ENCODE results near the gene TSR1. TPM values are rescaled to one million over a fixed set of nuclear protein-coding genes. Genes with fewer than 3 reads are reported as not detected.

Gene TSR1
- total and polyA plus RNA-seq, 2 donors (not counting 1 experiment from before 2014, with no cell fraction given): 10.2 to 31.5 TPM

DNA sequence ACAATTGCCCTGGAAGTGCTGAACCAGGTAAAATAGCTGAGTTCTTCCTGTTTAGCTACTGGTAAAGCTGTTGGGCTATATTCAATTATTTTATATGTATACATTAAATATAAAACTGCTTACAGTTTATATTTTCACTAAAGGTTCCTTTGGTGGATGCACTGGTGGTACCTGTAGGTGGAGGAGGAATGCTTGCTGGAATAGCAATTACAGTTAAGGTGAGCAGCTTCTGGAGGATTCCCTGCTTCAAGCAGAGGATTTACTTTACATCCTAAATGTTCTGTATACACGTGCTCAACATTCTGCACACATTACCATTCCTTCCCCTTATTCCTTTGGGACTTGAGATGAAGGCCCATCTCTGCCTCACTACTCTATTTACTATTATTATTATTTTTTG is 14.9 kb downstream of the TSR1 start:
- Mint-ChIP-seq H3K27me3 (no peaks in the 10 kb centered on the region), H3K27ac (no peak overlapping the region), H3K4me3 (no peak overlapping the region), H3K9me3 (ENCODE audit: insufficient read depth) (no peaks in the 10 kb centered on the region), H3K4me1 (no peaks in the 10 kb centered on the region)
- DNase-seq: no peak
- Histone ChIP-seq H2AFZ (ENCODE audit: insufficient read depth, low read depth, low read length, poor library complexity, severe bottlenecking) (no peak overlapping the region), H3K4me3 (ENCODE audit: control extremely low read depth in 1 of 5, extremely low read depth in 1 of 5, insufficient read depth in 1 of 5, low read depth in 2 of 5, low read length in 4 of 5) (no peak overlapping the region), H3K27me3 (replicated peaks in 1 of 4; ENCODE audit: control extremely low read depth in 1 of 4, control insufficient read depth in 3 of 4, insufficient read depth in 4 of 4, low read length in 3 of 4) (no peaks in the 10 kb centered on the region), H3K4me2 (replicated peaks; ENCODE audit: low read depth, low read length, poor library complexity, severe bottlenecking) (no peak overlapping the region), H3K9ac (ENCODE audit: low read length) (no peak overlapping the region), H3K9me3 (ENCODE audit: control extremely low read depth in 1 of 3, control insufficient read depth in 2 of 3, insufficient read depth in 1 of 3, low read length in 2 of 3) (no peaks in the 10 kb centered on the region), H4K20me1 (ENCODE audit: control insufficient read depth, insufficient read depth, low read length, poor library complexity, severe bottlenecking) (no peaks in the 10 kb centered on the region), H3K4me1 (ENCODE audit: control insufficient read depth in 2 of 2, insufficient read depth in 2 of 2, low read length in 2 of 2) (no peaks in the 10 kb centered on the region), H3K36me3 (replicated peaks in 1 of 2; ENCODE audit: control extremely low read depth in 1 of 2, control insufficient read depth in 1 of 2, extremely low read depth in 1 of 2, insufficient read depth in 2 of 2, low read length in 1 of 2) (peaks cover 2 to 37% of the 10 kb centered on the region in 2 experiments), H3K27ac (ENCODE audit: low read length in 2 of 2) (no peak overlapping the region), H3K79me2 (ENCODE audit: control insufficient read depth, insufficient read depth, low read length) (no peaks in the 10 kb centered on the region)
- POLR2A ChIA-PET: interaction anchor here (0.6 kb wide), 1 partner anchor 722 kb away, joined by 3 read pairs; no protein-coding TSS in a partner anchor
- no peak for ATAC-seq (ENCODE audit: low read depth)
- no peak for TF ChIP-seq EZH2 (IDR thresholded peaks at IDR 0.05; ENCODE audit: borderline replicate concordance, insufficient read depth, low read depth, low read length, poor library complexity, severe bottlenecking)
- TF ChIP-seq, protein P1, sequence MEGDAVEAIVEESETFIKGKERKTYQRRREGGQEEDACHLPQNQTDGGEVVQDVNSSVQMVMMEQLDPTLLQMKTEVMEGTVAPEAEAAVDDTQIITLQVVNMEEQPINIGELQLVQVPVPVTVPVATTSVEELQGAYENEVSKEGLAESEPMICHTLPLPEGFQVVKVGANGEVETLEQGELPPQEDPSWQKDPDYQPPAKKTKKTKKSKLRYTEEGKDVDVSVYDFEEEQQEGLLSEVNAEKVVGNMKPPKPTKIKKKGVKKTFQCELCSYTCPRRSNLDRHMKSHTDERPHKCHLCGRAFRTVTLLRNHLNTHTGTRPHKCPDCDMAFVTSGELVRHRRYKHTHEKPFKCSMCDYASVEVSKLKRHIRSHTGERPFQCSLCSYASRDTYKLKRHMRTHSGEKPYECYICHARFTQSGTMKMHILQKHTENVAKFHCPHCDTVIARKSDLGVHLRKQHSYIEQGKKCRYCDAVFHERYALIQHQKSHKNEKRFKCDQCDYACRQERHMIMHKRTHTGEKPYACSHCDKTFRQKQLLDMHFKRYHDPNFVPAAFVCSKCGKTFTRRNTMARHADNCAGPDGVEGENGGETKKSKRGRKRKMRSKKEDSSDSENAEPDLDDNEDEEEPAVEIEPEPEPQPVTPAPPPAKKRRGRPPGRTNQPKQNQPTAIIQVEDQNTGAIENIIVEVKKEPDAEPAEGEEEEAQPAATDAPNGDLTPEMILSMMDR (IDR thresholded peaks at IDR 0.05): no peak
- no CpG with 5 or more reads among the region's 1 CpG for WGBS (ENCODE audit: insufficient coverage)
- intact Hi-C loops (cut with micrococcal nuclease): no loop called here
- CTCF ChIA-PET: no interaction called here

DNA sequence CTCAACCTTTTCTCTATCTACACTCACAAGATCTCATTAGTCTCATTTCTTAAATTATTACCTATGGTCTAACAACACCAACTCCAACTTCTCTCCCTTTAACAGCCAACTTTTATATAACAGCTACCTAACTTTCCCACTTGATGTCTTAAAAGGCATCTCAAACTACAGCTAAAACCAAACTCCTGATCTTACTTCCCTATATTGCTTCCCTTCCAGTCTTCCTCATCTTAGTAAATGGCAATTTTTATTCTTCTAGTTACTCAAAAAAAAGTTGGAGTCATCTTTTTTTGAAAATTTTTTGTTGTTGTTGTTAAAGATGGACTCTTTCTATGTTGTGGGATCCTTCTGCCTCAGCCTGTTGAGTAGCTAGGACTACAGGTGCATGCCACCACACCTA is 17.2 kb downstream of the TSR1 start:
- Mint-ChIP-seq H3K27me3 (no peaks in the 10 kb centered on the region), H3K4me3 (no peak overlapping the region), H3K9me3 (ENCODE audit: insufficient read depth) (no peaks in the 10 kb centered on the region), H3K4me1 (no peaks in the 10 kb centered on the region), H3K27ac (no peak overlapping the region)
- H3K36me3 ChIP-seq (replicated peaks in 1 of 2; ENCODE audit: control extremely low read depth in 1 of 2, control insufficient read depth in 1 of 2, extremely low read depth in 1 of 2, insufficient read depth in 2 of 2, low read length in 1 of 2): peaks cover 0 to 18% of the 10 kb centered on the region in 2 experiments
- H4K20me1 ChIP-seq (ENCODE audit: control insufficient read depth, insufficient read depth, low read length, poor library complexity, severe bottlenecking): no peaks in the 10 kb centered on the region
- TF ChIP-seq, protein P1 (IDR thresholded peaks at IDR 0.05): no peak
- no peak for TF ChIP-seq EZH2 (IDR thresholded peaks at IDR 0.05; ENCODE audit: borderline replicate concordance, insufficient read depth, low read depth, low read length, poor library complexity, severe bottlenecking)
- H3K4me2 ChIP-seq (replicated peaks; ENCODE audit: low read depth, low read length, poor library complexity, severe bottlenecking): no peak overlapping the region
- no peaks in the 10 kb centered on the region for H3K79me2 ChIP-seq (ENCODE audit: control insufficient read depth, insufficient read depth, low read length)
- H3K4me3 ChIP-seq (ENCODE audit: control extremely low read depth in 1 of 5, extremely low read depth in 1 of 5, insufficient read depth in 1 of 5, low read depth in 2 of 5, low read length in 4 of 5): no peak overlapping the region
- no peak for DNase-seq
- H3K4me1 ChIP-seq (ENCODE audit: control insufficient read depth in 2 of 2, insufficient read depth in 2 of 2, low read length in 2 of 2): no peaks in the 10 kb centered on the region
- H3K9me3 ChIP-seq (ENCODE audit: control extremely low read depth in 1 of 3, control insufficient read depth in 2 of 3, insufficient read depth in 1 of 3, low read length in 2 of 3): no peaks in the 10 kb centered on the region
- ATAC-seq (ENCODE audit: low read depth): no peak
- H3K9ac ChIP-seq (ENCODE audit: low read length): no peak overlapping the region
- intact Hi-C loops (cut with micrococcal nuclease): no loop called here
- H2AFZ ChIP-seq (ENCODE audit: insufficient read depth, low read depth, low read length, poor library complexity, severe bottlenecking): no peak overlapping the region
- POLR2A ChIA-PET: no interaction called here
- H3K27me3 ChIP-seq (replicated peaks in 1 of 4; ENCODE audit: control extremely low read depth in 1 of 4, control insufficient read depth in 3 of 4, insufficient read depth in 4 of 4, low read length in 3 of 4): no peaks in the 10 kb centered on the region
- H3K27ac ChIP-seq (ENCODE audit: low read length in 2 of 2): no peak overlapping the region
- CTCF ChIA-PET: no interaction called here

All from B cell (primary cell).